Brain microvascular endothelial cell (primary cell): ENCODE results near the gene MICOS13.

Source experiments
- DNase-seq: peaks from one replicate; pipeline ENCODE4 v3.0.0-alpha.2; 2020
- H3K27ac ChIP-seq: fragments of 250-450 bp; sonication (Bioruptor Pico); 2 replicates; pipeline ENCODE4 v1.5.1; 2020; ENCODE audit warnings: mild to moderate bottlenecking, moderate library complexity
- H3K27me3 ChIP-seq: fragments of 250-450 bp; sonication (Bioruptor Pico); replicated peaks from 2 replicates; pipeline ENCODE4 v1.5.1; 2020; ENCODE audit warnings: mild to moderate bottlenecking
- H3K36me3 ChIP-seq: fragments of 250-450 bp; sonication (Bioruptor Pico); replicated peaks from 2 replicates; pipeline ENCODE4 v1.5.1; 2020; ENCODE audit warnings: mild to moderate bottlenecking
- H3K4me3 ChIP-seq: 2 replicates; pipeline ENCODE4 v1.5.1; 2011; ENCODE audit warnings: low read depth, mild to moderate bottlenecking, control low read depth, low read length, moderate library complexity
- CTCF ChIP-seq: IDR thresholded peaks from 2 replicates; pipeline ENCODE4 v1.5.1; 2011; ENCODE audit warnings: low read depth, mild to moderate bottlenecking, moderate library complexity, low read length, control low read depth, inconsistent platforms; ENCODE audit errors: missing control alignments
- in situ Hi-C: cut with HindIII; loops from 2 replicates; pipeline ENCODE4 v1.10.0; 2017; ENCODE audit warnings: low sequenced_read_pairs, low pct_ligation_motif_present

The MICOS13 gene

GRCh38 chr19:5648464-5648863 is 31.9 kb downstream of the MICOS13 start:
- no peaks in the 10 kb centered on the region for H3K27me3 ChIP-seq
- peaks cover 83% of the 10 kb centered on the region for H3K36me3 ChIP-seq
- no peak overlapping the region for H3K27ac ChIP-seq
- no peak overlapping the region for H3K4me3 ChIP-seq
- TF ChIP-seq CTCF, result no peak
- no peak for DNase-seq
- in situ Hi-C loops, result no loop called here

- no peak for DNase-seq
- Histone ChIP-seq H3K27me3 (no peaks in the 10 kb centered on the region), H3K27ac (no peak overlapping the region), H3K36me3 (peaks cover 81% of the 10 kb centered on the region), H3K4me3 (no peak overlapping the region)
- TF ChIP-seq CTCF, result no peak
- in situ Hi-C loops, result no loop called here
These were observed 33.6 kb downstream of the MICOS13 start for GRCh38 chr19:5646703-5647102.

GRCh38 chr19:5645409-5645808 is 34.9 kb downstream of the MICOS13 start:
- in situ Hi-C loops, result no loop called here
- H3K4me3 ChIP-seq, result no peak overlapping the region
- no peak overlapping the region for H3K27ac ChIP-seq
- TF ChIP-seq CTCF, result no peak
- peaks cover 73% of the 10 kb centered on the region for H3K36me3 ChIP-seq
- no peaks in the 10 kb centered on the region for H3K27me3 ChIP-seq
- DNase-seq, result no peak

GRCh38 chr19:5644037-5644436 is 36.3 kb downstream of the MICOS13 start:
- no peak for DNase-seq
- Histone ChIP-seq H3K27ac (no peak overlapping the region), H3K4me3 (no peak overlapping the region), H3K36me3 (peaks cover 64% of the 10 kb centered on the region), H3K27me3 (no peaks in the 10 kb centered on the region)
- in situ Hi-C loops, result no loop called here
- no peak for TF ChIP-seq CTCF

GRCh38 chr19:5643060-5643459 is 37.3 kb downstream of the MICOS13 start:
- no peak overlapping the region for H3K27ac ChIP-seq
- H3K36me3 ChIP-seq, result peaks cover 58% of the 10 kb centered on the region
- H3K27me3 ChIP-seq, result no peaks in the 10 kb centered on the region
- TF ChIP-seq CTCF, result no peak
- no peak overlapping the region for H3K4me3 ChIP-seq
- DNase-seq, result no peak
- in situ Hi-C loops, result no loop called here

GRCh38 chr19:5642204-5642603 is 38.1 kb downstream of the MICOS13 start:
- in situ Hi-C loops, result no loop called here
- Histone ChIP-seq H3K27me3 (no peaks in the 10 kb centered on the region), H3K36me3 (peaks cover 50% of the 10 kb centered on the region), H3K27ac (no peak overlapping the region), H3K4me3 (no peak overlapping the region)
- no peak for DNase-seq
- TF ChIP-seq CTCF, result no peak
